Neutrophil (primary cell): ENCODE data around the gene P4HA1.

ENCODE experiments used
- H3K27ac ChIP-seq: fragments of 200-600 bp; sonication (generic); 2 replicates; pipeline ENCODE4 v1.5.1; 2016; ENCODE audit warnings: mild to moderate bottlenecking, moderate library complexity
- H3K27me3 ChIP-seq: fragments of 200-600 bp; sonication (generic); 2 replicates; pipeline ENCODE4 v1.6.0; 2016; ENCODE audit warnings: mild to moderate bottlenecking
- H3K36me3 ChIP-seq: fragments of 200-600 bp; sonication (generic); 2 replicates; pipeline ENCODE4 v1.5.1; 2017
- H3K4me1 ChIP-seq, 2 experiments: fragments of 200-600 bp in 1 of 2; sonication (generic) in 1 of 2; 1 replicate in 1 of 2; 2 replicates in 1 of 2; pipeline versions ENCODE4 v1.5.1 to v1.6.1; 2013 to 2016; ENCODE audit warnings: low read depth in 1 of 2, low read length in 1 of 2, mild to moderate bottlenecking in 1 of 2, moderate library complexity in 1 of 2; ENCODE audit not compliant: control insufficient read depth in 1 of 2, insufficient read depth in 1 of 2
- H3K4me3 ChIP-seq, 2 experiments: fragments of 200-600 bp in 1 of 2; sonication (generic) in 1 of 2; 1 replicate in 1 of 2; 2 replicates in 1 of 2; pipeline ENCODE4 v1.5.1; 2013 to 2016; ENCODE audit warnings: low read depth in 1 of 2, low read length in 1 of 2, mild to moderate bottlenecking in 1 of 2, moderate library complexity in 1 of 2
- H3K9me3 ChIP-seq: fragments of 200-600 bp; sonication (generic); 2 replicates; pipeline ENCODE4 v1.5.1; 2016
- CTCF ChIP-seq: fragments of 200-600 bp; sonication (generic); IDR thresholded peaks from 2 replicates; pipeline ENCODE4 v1.5.1; 2016; ENCODE audit warnings: antibody characterized with exemption

P4HA1 gene

GRCh38 chr10:73094986-73095480 lies 1.6 kb downstream of the P4HA1 start:
- H3K27me3 ChIP-seq, result no peaks in the 10 kb centered on the region
- peaks cover 2% of the 10 kb centered on the region for H3K36me3 ChIP-seq
- H3K9me3 ChIP-seq, result no peaks in the 10 kb centered on the region
- TF ChIP-seq CTCF, result no peak
- H3K4me3 ChIP-seq, result peak overlapping the region; percentile 72 to 75
- peaks cover 15 to 29% of the 10 kb centered on the region in 2 experiments for H3K4me1 ChIP-seq
- peak overlapping the region; percentile 87 for H3K27ac ChIP-seq

- H3K27ac ChIP-seq, result peak overlapping the region; percentile 87
- H3K36me3 ChIP-seq, result no peaks in the 10 kb centered on the region
- peaks cover 15 to 29% of the 10 kb centered on the region in 2 experiments for H3K4me1 ChIP-seq
- TF ChIP-seq CTCF, result no peak
- no peaks in the 10 kb centered on the region for H3K27me3 ChIP-seq
- peak overlapping the region in 1 of 2 experiments; percentile 75 for H3K4me3 ChIP-seq
- H3K9me3 ChIP-seq, result no peaks in the 10 kb centered on the region
Observed at GRCh38 chr10:73093922-73094850, 2.5 kb downstream of the P4HA1 start.

GRCh38 chr10:73092830-73093229 lies 3.8 kb downstream of the P4HA1 start:
- no peak overlapping the region for H3K4me3 ChIP-seq
- TF ChIP-seq CTCF, result no peak
- no peaks in the 10 kb centered on the region for H3K36me3 ChIP-seq
- peaks cover 15 to 29% of the 10 kb centered on the region in 2 experiments for H3K4me1 ChIP-seq
- H3K27me3 ChIP-seq, result no peaks in the 10 kb centered on the region
- no peak overlapping the region for H3K27ac ChIP-seq
- no peaks in the 10 kb centered on the region for H3K9me3 ChIP-seq

- Histone ChIP-seq H3K27me3 (no peaks in the 10 kb centered on the region), H3K4me3 (no peak overlapping the region), H3K4me1 (peaks cover 0 to 4% of the 10 kb centered on the region in 2 experiments), H3K27ac (no peak overlapping the region), H3K36me3 (no peaks in the 10 kb centered on the region), H3K9me3 (no peaks in the 10 kb centered on the region)
- TF ChIP-seq CTCF, result no peak
Observed at GRCh38 chr10:73088304-73088703, 8.4 kb downstream of the P4HA1 start.

- no peaks in the 10 kb centered on the region for H3K27me3 ChIP-seq
- H3K27ac ChIP-seq, result no peak overlapping the region
- peaks cover 0 to 4% of the 10 kb centered on the region in 2 experiments for H3K4me1 ChIP-seq
- TF ChIP-seq CTCF, result no peak
- H3K4me3 ChIP-seq, result no peak overlapping the region
- no peaks in the 10 kb centered on the region for H3K9me3 ChIP-seq
- H3K36me3 ChIP-seq, result no peaks in the 10 kb centered on the region
Observed at GRCh38 chr10:73086816-73087215, 9.8 kb downstream of the P4HA1 start.
